ENCODE data around the gene TMEM170B.

The TMEM170B gene

DNA sequence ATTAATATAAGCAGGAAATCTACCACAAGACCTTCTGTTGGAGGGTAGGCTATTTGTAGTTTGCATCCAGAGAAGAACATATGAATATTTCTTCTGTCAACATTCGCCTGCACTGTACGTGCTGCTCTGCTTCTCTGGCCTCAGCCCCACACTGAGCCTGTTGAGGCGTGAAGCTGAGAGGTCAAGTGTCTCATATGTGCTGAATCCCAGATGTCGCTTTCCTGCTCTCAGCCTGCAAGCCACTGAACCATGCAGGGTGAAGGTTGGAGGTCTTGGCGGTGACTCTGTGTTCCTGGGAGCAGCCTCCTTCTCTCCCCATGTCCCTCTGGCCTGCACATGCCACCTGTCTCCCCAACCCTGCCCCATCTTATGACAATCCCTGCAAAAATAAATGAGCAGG, 83.6 kb downstream of the TMEM170B start:
- DNase-seq, result no peak

GRCh38 chr6:11622156-11622555, 84.6 kb downstream of the TMEM170B start:
- no peak for DNase-seq

GRCh38 chr6:11623272-11623671, 85.7 kb downstream of the TMEM170B start:
- DNase-seq, result no peak

- DNase-seq, result no peak
Measured at GRCh38 chr6:11625302-11625701, 87.8 kb downstream of the TMEM170B start.

DNA sequence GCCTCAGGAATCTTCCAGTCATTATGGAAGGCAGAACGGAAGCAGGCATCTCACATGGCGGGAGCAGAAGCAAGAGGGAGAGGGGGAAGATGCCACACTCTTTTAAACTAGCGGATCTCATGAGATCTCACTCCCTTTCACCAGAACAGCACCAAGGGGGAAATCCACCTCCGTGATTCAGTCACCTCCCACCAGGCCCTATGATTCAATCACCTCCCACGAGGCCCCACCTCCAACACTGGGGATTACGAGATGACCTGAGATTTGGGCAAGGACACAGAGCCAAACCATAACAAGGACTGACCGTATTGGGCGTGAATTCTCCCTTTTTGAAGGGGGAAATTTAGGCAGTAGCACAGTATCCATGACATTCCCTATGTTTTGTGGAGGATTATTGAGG, 88.8 kb downstream of the TMEM170B start:
- DNase-seq, result no peak

DNA sequence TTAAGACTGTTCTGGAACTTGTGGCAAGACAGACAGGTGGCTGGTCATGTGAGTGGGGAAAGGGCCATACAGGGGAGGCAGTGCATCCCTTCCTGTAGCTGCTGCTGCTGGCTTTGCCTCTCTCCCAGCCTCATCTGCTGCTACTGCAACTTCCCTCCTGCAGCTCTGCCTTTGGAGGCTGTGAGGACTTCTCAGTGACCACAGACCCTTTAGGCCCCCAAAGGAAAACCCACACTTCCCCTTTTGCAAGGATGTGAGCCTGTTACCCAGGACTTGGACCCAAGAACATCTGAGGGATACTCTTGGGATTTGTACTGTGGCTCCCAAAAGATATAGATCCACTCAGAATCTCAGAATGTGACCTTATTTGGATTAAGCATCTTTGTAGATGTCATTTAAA, 91.0 kb downstream of the TMEM170B start:
- DNase-seq, result no peak

GRCh38 chr6:11631008-11631407, 93.5 kb downstream of the TMEM170B start:
- no peak for DNase-seq

DNA sequence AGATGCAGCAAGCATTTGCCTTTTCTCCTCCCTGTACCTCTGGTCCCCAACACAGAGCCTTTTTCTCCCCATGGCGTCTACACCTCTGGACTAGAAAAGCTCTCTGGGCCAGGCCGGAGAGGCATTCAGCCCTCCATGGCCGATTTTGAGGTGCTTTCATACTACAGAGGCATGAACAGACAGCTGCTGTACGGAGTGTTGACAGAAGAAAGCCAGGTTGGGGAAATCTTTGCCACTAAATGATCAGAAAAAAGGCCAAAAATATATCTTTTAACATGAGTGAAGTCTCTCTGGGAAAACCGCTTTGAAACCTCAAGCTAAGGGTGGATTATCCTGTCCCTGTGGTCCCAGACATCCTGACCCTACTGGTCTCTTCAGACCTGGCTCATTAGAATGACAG, 94.0 kb downstream of the TMEM170B start:
- no peak for DNase-seq

- DNase-seq, result no peak
Measured at GRCh38 chr6:11632231-11632630, 94.7 kb downstream of the TMEM170B start.

- DNase-seq, result no peak
Measured at GRCh38 chr6:11632795-11633511, 95.4 kb downstream of the TMEM170B start.
